ENCODE results near the gene CD164L2. TPM values are rescaled to one million over a fixed set of nuclear protein-coding genes. Genes with fewer than 3 reads are reported as not detected.

Gene CD164L2
- polyA plus RNA-seq, 3 donors, result not detected

DNA sequence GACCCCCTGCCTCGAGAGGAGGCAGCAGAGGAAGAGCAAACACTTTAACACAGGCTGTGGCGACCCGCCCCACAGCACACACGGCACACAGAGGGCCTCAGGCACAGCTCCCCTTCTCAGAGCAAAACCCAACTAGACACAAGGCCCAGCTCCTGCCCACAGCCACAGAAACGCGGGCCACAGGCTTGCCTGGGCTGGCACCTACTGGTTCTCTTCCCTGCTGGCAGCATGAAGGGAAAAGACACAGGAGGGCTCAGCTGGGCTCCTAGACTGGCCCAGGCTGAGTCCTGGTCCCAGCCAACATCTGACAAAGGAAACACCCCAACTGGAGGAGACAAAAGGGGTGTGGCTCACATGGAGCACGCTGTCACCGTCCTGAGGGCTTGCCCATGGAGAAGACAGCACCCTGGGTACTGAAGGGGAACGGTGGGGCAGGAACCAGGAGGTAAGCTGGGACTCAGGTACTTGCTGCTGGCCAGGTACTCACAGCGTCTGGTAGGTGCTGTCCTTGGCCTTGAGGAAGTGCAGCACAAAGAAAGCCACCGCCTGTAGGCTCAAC, 3.5 kb downstream of the CD164L2 start:
- WGBS (ENCODE audit: insufficient coverage), result 90% methylated on average over 11 of the region's 11 CpGs
- Mint-ChIP-seq H3K36me3 (no peaks in the 10 kb centered on the region), H3K4me1 (peaks cover 9% of the 10 kb centered on the region), H3K27me3 (ENCODE audit: low read depth in 3 of 3) (peaks cover 9 to 15% (median 12%) of the 10 kb centered on the region in 3 donors), H3K9me3 (no peaks in the 10 kb centered on the region), H3K4me3 (no peak overlapping the region), H3K27ac (peak overlapping the region in 1 of 7 donors; percentile 68)
- peaks cover 0 to 6% of the 10 kb centered on the region in 2 donors for H3K4me1 ChIP-seq (ENCODE audit: control insufficient read depth in 1 of 2, insufficient read depth in 2 of 2, low read length in 2 of 2)
- no peaks in the 10 kb centered on the region for H3K9me3 ChIP-seq (replicated peaks in 1 of 2; ENCODE audit: control insufficient read depth in 1 of 2, insufficient read depth in 1 of 2, low read length in 2 of 2)
- H3K27me3 ChIP-seq (ENCODE audit: control insufficient read depth in 2 of 2, insufficient read depth in 2 of 2, low read length in 2 of 2), result peaks cover 0 to 5% of the 10 kb centered on the region in 2 donors
- DNase-seq, result no peak
- H3K27ac ChIP-seq (ENCODE audit: low read depth in 1 of 2, low read length in 2 of 2), result no peak overlapping the region
- no peaks in the 10 kb centered on the region for H3K79me2 ChIP-seq (ENCODE audit: insufficient read depth, low read length)
- no peaks in the 10 kb centered on the region for H4K20me1 ChIP-seq (ENCODE audit: insufficient read depth, low read length)
- intact Hi-C loops (cut with micrococcal nuclease), result no loop called here
- no peak overlapping the region for H3K4me3 ChIP-seq (replicated peaks in 1 of 3; ENCODE audit: low read depth in 2 of 3, low read length in 3 of 3)
- H3K36me3 ChIP-seq (replicated peaks in 1 of 2; ENCODE audit: control insufficient read depth in 1 of 2, insufficient read depth in 2 of 2, low read length in 2 of 2), result no peaks in the 10 kb centered on the region
- no peak overlapping the region for H2AFZ ChIP-seq (ENCODE audit: insufficient read depth, low read depth, low read length, poor library complexity, severe bottlenecking)
- TF ChIP-seq, protein P1, sequence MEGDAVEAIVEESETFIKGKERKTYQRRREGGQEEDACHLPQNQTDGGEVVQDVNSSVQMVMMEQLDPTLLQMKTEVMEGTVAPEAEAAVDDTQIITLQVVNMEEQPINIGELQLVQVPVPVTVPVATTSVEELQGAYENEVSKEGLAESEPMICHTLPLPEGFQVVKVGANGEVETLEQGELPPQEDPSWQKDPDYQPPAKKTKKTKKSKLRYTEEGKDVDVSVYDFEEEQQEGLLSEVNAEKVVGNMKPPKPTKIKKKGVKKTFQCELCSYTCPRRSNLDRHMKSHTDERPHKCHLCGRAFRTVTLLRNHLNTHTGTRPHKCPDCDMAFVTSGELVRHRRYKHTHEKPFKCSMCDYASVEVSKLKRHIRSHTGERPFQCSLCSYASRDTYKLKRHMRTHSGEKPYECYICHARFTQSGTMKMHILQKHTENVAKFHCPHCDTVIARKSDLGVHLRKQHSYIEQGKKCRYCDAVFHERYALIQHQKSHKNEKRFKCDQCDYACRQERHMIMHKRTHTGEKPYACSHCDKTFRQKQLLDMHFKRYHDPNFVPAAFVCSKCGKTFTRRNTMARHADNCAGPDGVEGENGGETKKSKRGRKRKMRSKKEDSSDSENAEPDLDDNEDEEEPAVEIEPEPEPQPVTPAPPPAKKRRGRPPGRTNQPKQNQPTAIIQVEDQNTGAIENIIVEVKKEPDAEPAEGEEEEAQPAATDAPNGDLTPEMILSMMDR (IDR thresholded peaks at IDR 0.05), result no peak
- H3K9ac ChIP-seq (ENCODE audit: insufficient read depth, low read length, poor library complexity, severe bottlenecking), result no peak overlapping the region
- no peak overlapping the region for H3K4me2 ChIP-seq (replicated peaks; ENCODE audit: extremely low read depth, low read length, poor library complexity, severe bottlenecking)

DNA sequence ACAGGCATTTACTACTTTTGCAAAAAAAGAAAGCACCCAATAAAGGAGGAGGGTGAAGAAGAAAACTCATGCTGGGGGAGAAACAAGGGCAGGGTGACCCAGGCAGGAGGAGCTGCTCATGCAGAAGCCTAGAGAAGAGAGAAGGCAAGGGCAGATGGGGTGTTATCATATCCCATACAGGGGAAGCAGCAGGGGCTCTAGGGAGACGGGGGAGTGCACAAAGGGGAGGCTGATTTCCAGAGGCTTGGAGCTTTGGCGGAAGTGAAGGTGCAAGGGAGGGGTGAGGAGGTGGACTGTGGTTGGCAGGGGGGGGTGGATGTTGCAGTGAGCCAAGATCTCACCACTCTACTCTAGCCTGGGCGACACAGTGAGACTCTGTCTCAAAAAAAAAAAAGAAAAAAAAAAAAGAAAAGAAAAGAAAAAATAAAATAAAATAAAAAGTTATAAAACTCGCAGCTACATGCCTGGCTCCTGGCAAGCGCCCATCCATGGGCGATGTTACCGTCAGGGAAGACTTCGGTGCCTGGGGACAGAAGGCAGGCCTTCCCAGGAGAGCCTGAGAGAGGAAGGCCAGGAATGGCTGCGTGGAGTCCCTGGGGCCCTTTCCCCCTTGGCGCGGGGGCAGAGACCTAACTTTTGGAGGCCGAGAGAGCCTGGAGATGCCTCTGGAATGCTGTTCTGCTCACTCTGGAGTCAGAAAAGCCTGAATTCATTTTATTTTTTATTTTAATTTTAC, 5.2 kb downstream of the CD164L2 start:
- Histone ChIP-seq H3K9me3 (replicated peaks in 1 of 2; ENCODE audit: control insufficient read depth in 1 of 2, insufficient read depth in 1 of 2, low read length in 2 of 2) (no peaks in the 10 kb centered on the region), H4K20me1 (ENCODE audit: insufficient read depth, low read length) (no peaks in the 10 kb centered on the region), H3K36me3 (replicated peaks in 1 of 2; ENCODE audit: control insufficient read depth in 1 of 2, insufficient read depth in 2 of 2, low read length in 2 of 2) (no peaks in the 10 kb centered on the region), H3K4me1 (ENCODE audit: control insufficient read depth in 1 of 2, insufficient read depth in 2 of 2, low read length in 2 of 2) (no peaks in the 10 kb centered on the region), H3K9ac (ENCODE audit: insufficient read depth, low read length, poor library complexity, severe bottlenecking) (no peak overlapping the region), H3K79me2 (ENCODE audit: insufficient read depth, low read length) (no peaks in the 10 kb centered on the region), H3K27me3 (ENCODE audit: control insufficient read depth in 2 of 2, insufficient read depth in 2 of 2, low read length in 2 of 2) (peaks cover 0 to 5% of the 10 kb centered on the region in 2 donors), H3K4me3 (replicated peaks in 1 of 3; ENCODE audit: low read depth in 2 of 3, low read length in 3 of 3) (no peak overlapping the region), H3K4me2 (replicated peaks; ENCODE audit: extremely low read depth, low read length, poor library complexity, severe bottlenecking) (no peak overlapping the region), H2AFZ (ENCODE audit: insufficient read depth, low read depth, low read length, poor library complexity, severe bottlenecking) (no peak overlapping the region), H3K27ac (ENCODE audit: low read depth in 1 of 2, low read length in 2 of 2) (no peak overlapping the region)
- Mint-ChIP-seq H3K27me3 (ENCODE audit: low read depth in 3 of 3) (peaks cover 9 to 18% (median 12%) of the 10 kb centered on the region in 3 donors), H3K27ac (no peak overlapping the region), H3K36me3 (no peaks in the 10 kb centered on the region), H3K4me3 (no peak overlapping the region), H3K9me3 (no peaks in the 10 kb centered on the region), H3K4me1 (peaks cover 4% of the 10 kb centered on the region)
- TF ChIP-seq, protein P1 (IDR thresholded peaks at IDR 0.05), result no peak
- intact Hi-C loops (cut with micrococcal nuclease), result no loop called here
- WGBS (ENCODE audit: insufficient coverage), result 98% methylated on average over 7 of the region's 12 CpGs
- no peak for DNase-seq

All from CD14-positive monocyte (primary cell).